OCI-LY1 (cell line): ENCODE results near the gene CFAP221.

ENCODE experiments used
- H2AFZ ChIP-seq: fragments of 200-600 bp; sonication (generic), shearing (Covaris generic); 2 replicates; pipeline ENCODE4 v1.6.0; 2014; ENCODE audit warnings: antibody characterized with exemption, mild to moderate bottlenecking, low read length
- H3F3A ChIP-seq: fragments of 200-600 bp; sonication (generic), shearing (Covaris generic); 2 replicates; pipeline ENCODE4 v1.6.0; 2014; ENCODE audit warnings: mild to moderate bottlenecking, antibody characterized with exemption, low read length, moderate library complexity; ENCODE audit not compliant: insufficient read depth
- H3K27ac ChIP-seq: fragments of 200-600 bp; sonication (generic); 2 replicates; pipeline ENCODE4 v1.5.1; 2014; ENCODE audit warnings: low read length, mixed run types, mild to moderate bottlenecking, low read depth; ENCODE audit not compliant: poor library complexity, severe bottlenecking
- H3K27me3 ChIP-seq: fragments of 200-600 bp; sonication (generic); 2 replicates; pipeline ENCODE4 v1.6.0; 2014; ENCODE audit warnings: antibody characterized with exemption, mild to moderate bottlenecking, low read length, moderate library complexity; ENCODE audit not compliant: insufficient read depth
- H3K36me3 ChIP-seq: fragments of 200-600 bp; sonication (generic); 2 replicates; pipeline ENCODE4 v1.6.1; 2014; ENCODE audit warnings: mild to moderate bottlenecking, antibody characterized with exemption, low read length, moderate library complexity, mixed read lengths; ENCODE audit not compliant: insufficient read depth
- H3K4me1 ChIP-seq: fragments of 200-600 bp; sonication (generic); 2 replicates; pipeline ENCODE4 v1.5.1; 2014; ENCODE audit warnings: mild to moderate bottlenecking, low read length, moderate library complexity; ENCODE audit not compliant: insufficient read depth, severe bottlenecking
- H3K4me2 ChIP-seq: fragments of 200-600 bp; sonication (generic), shearing (Covaris generic); 2 replicates; pipeline ENCODE4 v1.6.1; 2014; ENCODE audit warnings: low read length
- H3K4me3 ChIP-seq: fragments of 200-600 bp; sonication (generic); 2 replicates; pipeline ENCODE4 v1.5.1; 2014; ENCODE audit warnings: low read length, low read depth, mild to moderate bottlenecking, mixed read lengths; ENCODE audit not compliant: poor library complexity, severe bottlenecking
- H3K79me2 ChIP-seq: fragments of 200-600 bp; shearing (Covaris generic); 2 replicates; pipeline ENCODE4 v1.6.1; 2016; ENCODE audit warnings: mixed run types, low read length, mixed read lengths; ENCODE audit not compliant: insufficient read depth
- H3K9ac ChIP-seq: fragments of 200-600 bp; sonication (generic), shearing (Covaris generic); 2 replicates; pipeline ENCODE4 v1.6.1; 2014; ENCODE audit warnings: mild to moderate bottlenecking, low read length, mixed read lengths
- H3K9me2 ChIP-seq: fragments of 200-600 bp; sonication (generic), shearing (Covaris generic); 2 replicates; pipeline ENCODE4 v1.6.1; 2014; ENCODE audit warnings: low read depth, mild to moderate bottlenecking, low read length, mixed read lengths
- H3K9me3 ChIP-seq: fragments of 200-600 bp; shearing (Covaris generic); 2 replicates; pipeline ENCODE4 v1.6.1; 2014; ENCODE audit warnings: low read length, mixed read lengths
- H4K20me1 ChIP-seq: fragments of 200-600 bp; sonication (generic), shearing (Covaris generic); 2 replicates; pipeline ENCODE4 v1.6.0; 2016; ENCODE audit warnings: mild to moderate bottlenecking, low read length; ENCODE audit not compliant: insufficient read depth
- EZH2 ChIP-seq: fragments of 200-600 bp; sonication (generic), shearing (Covaris generic); IDR thresholded peaks from 2 replicates; pipeline ENCODE4 v1.8.0; 2017; ENCODE audit warnings: borderline replicate concordance, mixed run types, mild to moderate bottlenecking, antibody characterized with exemption, low read length, moderate library complexity, mixed read lengths
- TF ChIP-seq, protein P1 (sequence below): fragments of 200-600 bp; sonication (generic), shearing (Covaris generic); IDR thresholded peaks from 2 replicates; pipeline ENCODE4 v1.5.1; 2017; ENCODE audit warnings: mild to moderate bottlenecking, antibody characterized with exemption, low read length, moderate library complexity, mixed read lengths

CFAP221 gene

DNA sequence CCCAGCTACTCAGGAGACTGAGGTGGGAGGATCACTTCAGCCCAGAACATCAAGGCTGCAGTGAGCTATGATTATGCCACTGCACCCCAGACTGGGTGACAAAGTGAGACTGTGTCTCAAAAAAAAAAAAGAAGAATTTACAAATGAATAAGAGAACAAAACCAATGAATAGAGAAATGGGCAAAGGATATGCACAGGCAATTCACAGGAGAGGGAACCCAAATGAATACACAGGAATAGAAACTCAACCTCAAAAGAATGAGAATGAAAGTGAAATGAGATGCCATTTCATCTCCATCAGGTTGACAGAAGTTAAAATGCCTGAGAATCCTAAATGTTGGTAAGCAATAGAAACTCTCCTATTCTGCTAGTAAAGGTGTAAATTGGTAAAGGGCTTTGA, 40.2 kb downstream of the CFAP221 start:
- H2AFZ ChIP-seq: no peak overlapping the region
- H3K79me2 ChIP-seq: no peaks in the 10 kb centered on the region
- TF ChIP-seq, protein P1, sequence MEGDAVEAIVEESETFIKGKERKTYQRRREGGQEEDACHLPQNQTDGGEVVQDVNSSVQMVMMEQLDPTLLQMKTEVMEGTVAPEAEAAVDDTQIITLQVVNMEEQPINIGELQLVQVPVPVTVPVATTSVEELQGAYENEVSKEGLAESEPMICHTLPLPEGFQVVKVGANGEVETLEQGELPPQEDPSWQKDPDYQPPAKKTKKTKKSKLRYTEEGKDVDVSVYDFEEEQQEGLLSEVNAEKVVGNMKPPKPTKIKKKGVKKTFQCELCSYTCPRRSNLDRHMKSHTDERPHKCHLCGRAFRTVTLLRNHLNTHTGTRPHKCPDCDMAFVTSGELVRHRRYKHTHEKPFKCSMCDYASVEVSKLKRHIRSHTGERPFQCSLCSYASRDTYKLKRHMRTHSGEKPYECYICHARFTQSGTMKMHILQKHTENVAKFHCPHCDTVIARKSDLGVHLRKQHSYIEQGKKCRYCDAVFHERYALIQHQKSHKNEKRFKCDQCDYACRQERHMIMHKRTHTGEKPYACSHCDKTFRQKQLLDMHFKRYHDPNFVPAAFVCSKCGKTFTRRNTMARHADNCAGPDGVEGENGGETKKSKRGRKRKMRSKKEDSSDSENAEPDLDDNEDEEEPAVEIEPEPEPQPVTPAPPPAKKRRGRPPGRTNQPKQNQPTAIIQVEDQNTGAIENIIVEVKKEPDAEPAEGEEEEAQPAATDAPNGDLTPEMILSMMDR: no peak
- no peak for TF ChIP-seq EZH2
- no peaks in the 10 kb centered on the region for H3K9me2 ChIP-seq
- H3K27me3 ChIP-seq: no peaks in the 10 kb centered on the region
- H3K4me2 ChIP-seq: no peak overlapping the region
- no peaks in the 10 kb centered on the region for H3K4me1 ChIP-seq
- no peaks in the 10 kb centered on the region for H3K36me3 ChIP-seq
- H3K27ac ChIP-seq: no peak overlapping the region
- no peaks in the 10 kb centered on the region for H3F3A ChIP-seq
- no peaks in the 10 kb centered on the region for H4K20me1 ChIP-seq
- H3K4me3 ChIP-seq: no peak overlapping the region
- H3K9ac ChIP-seq: no peak overlapping the region
- H3K9me3 ChIP-seq: no peaks in the 10 kb centered on the region

- Histone ChIP-seq H3K4me3 (no peak overlapping the region), H3K9me2 (no peaks in the 10 kb centered on the region), H3K9me3 (no peaks in the 10 kb centered on the region), H3K4me2 (no peak overlapping the region), H4K20me1 (no peaks in the 10 kb centered on the region), H3K27ac (no peak overlapping the region), H3K79me2 (no peaks in the 10 kb centered on the region), H3K9ac (no peak overlapping the region), H3K27me3 (no peaks in the 10 kb centered on the region), H2AFZ (no peak overlapping the region), H3K4me1 (no peaks in the 10 kb centered on the region), H3F3A (no peaks in the 10 kb centered on the region), H3K36me3 (no peaks in the 10 kb centered on the region)
- no peak for TF ChIP-seq EZH2
- TF ChIP-seq, protein P1: no peak
Measured at GRCh38 chr2:119586085-119586484, 41.8 kb downstream of the CFAP221 start.

DNA sequence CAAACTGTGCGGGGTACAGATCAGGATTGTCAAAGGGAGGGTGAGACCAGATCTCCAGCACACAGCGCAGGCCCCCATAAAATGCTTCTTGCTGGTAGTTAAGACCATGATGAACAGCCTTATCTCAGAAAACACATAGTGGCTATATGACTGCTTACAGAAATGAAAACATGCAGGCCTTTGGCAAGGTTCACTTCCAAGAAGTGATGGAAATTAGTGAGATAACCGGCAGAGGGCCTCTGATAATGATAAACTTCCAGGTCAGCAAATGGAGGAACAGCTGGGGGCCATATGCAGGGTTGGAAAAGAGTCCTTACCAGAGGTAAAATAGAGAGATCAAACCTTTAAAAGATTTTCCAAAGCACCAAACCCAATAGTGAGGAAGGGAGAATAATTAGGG, 46.6 kb downstream of the CFAP221 start:
- Histone ChIP-seq H3K4me1 (no peaks in the 10 kb centered on the region), H3K27me3 (no peaks in the 10 kb centered on the region), H3K27ac (no peak overlapping the region), H2AFZ (no peak overlapping the region), H3K79me2 (no peaks in the 10 kb centered on the region), H3K4me2 (no peak overlapping the region), H3K9me3 (no peaks in the 10 kb centered on the region), H3K36me3 (no peaks in the 10 kb centered on the region), H3K9me2 (no peaks in the 10 kb centered on the region), H4K20me1 (no peaks in the 10 kb centered on the region), H3K9ac (no peak overlapping the region), H3K4me3 (no peak overlapping the region), H3F3A (no peaks in the 10 kb centered on the region)
- TF ChIP-seq EZH2: no peak
- TF ChIP-seq, protein P1: no peak
